Tibial nerve (tissue), 4 donors: ENCODE measurements around the gene ADH4.
"Not testable (repeated sequence)": the region's sequence is repeated elsewhere in the genome, so short reads cannot be mapped to it uniquely, and the experiment has no call there.

Experiments
- EP300 ChIP-seq, 2 donors: sonication (generic); formaldehyde crosslinking; IDR thresholded peaks; one replicate each; pipeline ENCODE4 v1.6.1; 2017; ENCODE audit warnings: antibody characterized with exemption in 2 of 2, mild to moderate bottlenecking in 1 of 2
- POLR2A ChIP-seq, 2 donors: fragments of 450-650 bp; IDR thresholded peaks; one replicate each; pipeline ENCODE4 v1.6.1; 2017; ENCODE audit warnings: antibody characterized with exemption in 2 of 2, mild to moderate bottlenecking in 2 of 2, moderate library complexity in 2 of 2
- TF ChIP-seq, protein P1 (sequence below), 5 experiments: fragments of 200-600 bp in 3 of 5; fragments of 450-650 bp in 2 of 5; sonication (generic) in 3 of 5; IDR thresholded peaks; one replicate each; pipeline ENCODE4 v1.5.1; 2016 to 2019; ENCODE audit warnings: antibody characterized with exemption in 5 of 5, mild to moderate bottlenecking in 3 of 5, moderate library complexity in 2 of 5

DNA sequence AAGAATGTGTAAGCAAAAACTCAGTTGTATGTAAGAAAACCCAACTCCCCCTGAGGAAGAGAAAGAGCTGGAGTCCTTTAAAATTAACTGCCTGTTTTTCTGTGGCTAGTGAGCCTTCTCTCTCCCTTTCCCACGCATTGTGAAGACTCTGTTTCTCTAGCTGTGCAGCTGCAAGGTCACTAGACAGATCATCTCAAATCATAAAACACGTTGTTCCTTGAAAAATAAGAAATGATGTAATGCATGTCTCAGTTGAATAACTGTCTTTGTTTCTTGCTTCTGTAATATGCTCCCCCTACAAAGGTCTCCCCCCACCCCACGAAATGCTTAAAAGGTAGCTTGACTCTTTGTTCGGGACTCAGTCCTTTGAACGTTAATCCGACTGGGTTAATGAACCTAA, 63.2 kb downstream of the ADH4 start:
- TF ChIP-seq, protein P1, sequence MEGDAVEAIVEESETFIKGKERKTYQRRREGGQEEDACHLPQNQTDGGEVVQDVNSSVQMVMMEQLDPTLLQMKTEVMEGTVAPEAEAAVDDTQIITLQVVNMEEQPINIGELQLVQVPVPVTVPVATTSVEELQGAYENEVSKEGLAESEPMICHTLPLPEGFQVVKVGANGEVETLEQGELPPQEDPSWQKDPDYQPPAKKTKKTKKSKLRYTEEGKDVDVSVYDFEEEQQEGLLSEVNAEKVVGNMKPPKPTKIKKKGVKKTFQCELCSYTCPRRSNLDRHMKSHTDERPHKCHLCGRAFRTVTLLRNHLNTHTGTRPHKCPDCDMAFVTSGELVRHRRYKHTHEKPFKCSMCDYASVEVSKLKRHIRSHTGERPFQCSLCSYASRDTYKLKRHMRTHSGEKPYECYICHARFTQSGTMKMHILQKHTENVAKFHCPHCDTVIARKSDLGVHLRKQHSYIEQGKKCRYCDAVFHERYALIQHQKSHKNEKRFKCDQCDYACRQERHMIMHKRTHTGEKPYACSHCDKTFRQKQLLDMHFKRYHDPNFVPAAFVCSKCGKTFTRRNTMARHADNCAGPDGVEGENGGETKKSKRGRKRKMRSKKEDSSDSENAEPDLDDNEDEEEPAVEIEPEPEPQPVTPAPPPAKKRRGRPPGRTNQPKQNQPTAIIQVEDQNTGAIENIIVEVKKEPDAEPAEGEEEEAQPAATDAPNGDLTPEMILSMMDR (IDR thresholded peaks at IDR 0.05) = not testable (repeated sequence)
- not testable (repeated sequence) for TF ChIP-seq POLR2A, EP300 (IDR thresholded peaks at IDR 0.05)
